Thymus (tissue), 11 donors: Measurements from ENCODE around the gene MELTF. TPM values are rescaled to one million over a fixed set of nuclear protein-coding genes. Genes with fewer than 3 reads are reported as not detected.

Experiments used
- DNase-seq, 9 donors: peaks; one replicate each; pipeline ENCODE4 v3.0.0-alpha.2; 2013; ENCODE audit warnings: low spot score in 9 of 9, low read depth in 6 of 9, missing footprints in 1 of 9
- H3K27ac ChIP-seq, 2 donors: one replicate each; pipeline ENCODE4 v1.5.1; 2013; ENCODE audit warnings: control low read depth in 1 of 2, low read depth in 1 of 2, low read length in 1 of 2, mild to moderate bottlenecking in 1 of 2, moderate library complexity in 1 of 2
- H3K27me3 ChIP-seq, 2 donors: one replicate each; pipeline ENCODE4 v1.5.1; 2013; ENCODE audit warnings: low read length in 1 of 2; ENCODE audit not compliant: control insufficient read depth in 2 of 2, insufficient read depth in 1 of 2
- H3K36me3 ChIP-seq, 2 donors: one replicate each; pipeline ENCODE4 v1.5.1; 2013; ENCODE audit warnings: low read length in 1 of 2, mild to moderate bottlenecking in 1 of 2, moderate library complexity in 1 of 2; ENCODE audit not compliant: control insufficient read depth in 2 of 2, insufficient read depth in 2 of 2
- H3K4me1 ChIP-seq, 2 donors: one replicate each; pipeline ENCODE4 v1.5.1; 2013; ENCODE audit warnings: low read length in 2 of 2; ENCODE audit not compliant: control insufficient read depth in 2 of 2, insufficient read depth in 2 of 2
- H3K4me3 ChIP-seq, 2 donors: one replicate each; pipeline ENCODE4 v1.5.1; 2013; ENCODE audit warnings: low read length in 2 of 2, control low read depth in 1 of 2, mild to moderate bottlenecking in 1 of 2
- H3K9me3 ChIP-seq, 2 donors: one replicate each; pipeline ENCODE4 v1.5.1; 2013; ENCODE audit warnings: low read length in 1 of 2, mild to moderate bottlenecking in 1 of 2; ENCODE audit not compliant: control insufficient read depth in 2 of 2, insufficient read depth in 1 of 2
- WGBS: extraction: QIAGEN DNeasy Blood & Tissue Kit; methylation state at CpG from one replicate; pipeline ENCODE4 v1.1.7; 2013; 5-methylcytosine and 5-hydroxymethylcytosine counted together
- polyA plus RNA-seq: library from polyadenylated mRNA; stranded (reverse); fragments of 200-250 nt; gene quantifications from one replicate; pipeline ENCODE4 v1.2.3, GENCODE V29; 2013
- total RNA-seq: library from RNA; stranded (reverse); fragments of 120-200 nt; gene quantifications from one replicate; pipeline ENCODE4 v1.2.4, GENCODE V29; 2013
- donor health status: healthy.

Gene MELTF
- total and polyA plus RNA-seq, 2 donors: 3.2 to 4.3 TPM

GRCh38 chr3:197027896-197028727 lies 1.5 kb downstream of the MELTF start:
- no peak overlapping the region for H3K27ac ChIP-seq
- H3K4me1 ChIP-seq: peaks cover 16 to 24% of the 10 kb centered on the region in 2 donors

GRCh38 chr3:197027151-197027895 lies 2.3 kb downstream of the MELTF start:
- Histone ChIP-seq H3K27ac (no peak overlapping the region), H3K27me3 (peaks cover 0 to 25% of the 10 kb centered on the region in 2 donors), H3K4me3 (no peak overlapping the region), H3K4me1 (peaks cover 21 to 32% of the 10 kb centered on the region in 2 donors), H3K36me3 (peaks cover 0 to 12% of the 10 kb centered on the region in 2 donors), H3K9me3 (no peaks in the 10 kb centered on the region)
- DNase-seq: no peak
- 96% methylated on average over 29 of the region's 29 CpGs for WGBS

More at GRCh38 chr3:197027896-197028727, 1.5 kb downstream of the MELTF start:
- no peaks in the 10 kb centered on the region for H3K9me3 ChIP-seq
- peak in 1 of 9 donors; percentile 23 for DNase-seq
- 90% methylated on average over 22 of the region's 22 CpGs for WGBS
- peaks cover 0 to 18% of the 10 kb centered on the region in 2 donors for H3K27me3 ChIP-seq
- no peak overlapping the region for H3K4me3 ChIP-seq
- H3K36me3 ChIP-seq: peaks cover 0 to 12% of the 10 kb centered on the region in 2 donors

- peaks cover 21 to 38% of the 10 kb centered on the region in 2 donors for H3K4me1 ChIP-seq
- H3K27ac ChIP-seq: no peak overlapping the region
- no peaks in the 10 kb centered on the region for H3K9me3 ChIP-seq
- H3K4me3 ChIP-seq: no peak overlapping the region
- 97% methylated on average over 9 of the region's 9 CpGs for WGBS
- no peak for DNase-seq
- H3K36me3 ChIP-seq: peaks cover 0 to 12% of the 10 kb centered on the region in 2 donors
- H3K27me3 ChIP-seq: peaks cover 0 to 25% of the 10 kb centered on the region in 2 donors
Observed at GRCh38 chr3:197026481-197026866, 3.1 kb downstream of the MELTF start.

- H3K4me3 ChIP-seq: no peak overlapping the region
- peaks cover 0 to 12% of the 10 kb centered on the region in 2 donors for H3K36me3 ChIP-seq
- no peak for DNase-seq
- 97% methylated on average over 21 of the region's 21 CpGs for WGBS
- no peaks in the 10 kb centered on the region for H3K9me3 ChIP-seq
- no peak overlapping the region for H3K27ac ChIP-seq
- H3K4me1 ChIP-seq: peaks cover 21 to 38% of the 10 kb centered on the region in 2 donors
- H3K27me3 ChIP-seq: peaks cover 0 to 25% of the 10 kb centered on the region in 2 donors
Observed at GRCh38 chr3:197025736-197026480, 3.7 kb downstream of the MELTF start.

- H3K9me3 ChIP-seq: no peaks in the 10 kb centered on the region
- no peak overlapping the region for H3K27ac ChIP-seq
- H3K4me3 ChIP-seq: no peak overlapping the region
- peaks cover 0 to 25% of the 10 kb centered on the region in 2 donors for H3K27me3 ChIP-seq
- 96% methylated on average over 28 of the region's 28 CpGs for WGBS
- no peak for DNase-seq
- peaks cover 0 to 12% of the 10 kb centered on the region in 2 donors for H3K36me3 ChIP-seq
- H3K4me1 ChIP-seq: peaks cover 21 to 38% of the 10 kb centered on the region in 2 donors
Observed at GRCh38 chr3:197024881-197025735, 4.5 kb downstream of the MELTF start.

GRCh38 chr3:197023998-197024651 lies 5.5 kb downstream of the MELTF start:
- Histone ChIP-seq H3K4me1 (peaks cover 16 to 33% of the 10 kb centered on the region in 2 donors), H3K27me3 (peaks cover 0 to 21% of the 10 kb centered on the region in 2 donors), H3K27ac (no peak overlapping the region), H3K4me3 (no peak overlapping the region), H3K9me3 (no peaks in the 10 kb centered on the region), H3K36me3 (peaks cover 0 to 12% of the 10 kb centered on the region in 2 donors)
- 87% methylated on average over 36 of the region's 36 CpGs for WGBS
- peak in 1 of 9 donors; percentile 28 for DNase-seq

- Histone ChIP-seq H3K9me3 (no peaks in the 10 kb centered on the region), H3K36me3 (peaks cover 0 to 12% of the 10 kb centered on the region in 2 donors), H3K27me3 (peaks cover 0 to 14% of the 10 kb centered on the region in 2 donors), H3K4me3 (no peak overlapping the region), H3K4me1 (peaks cover 11 to 27% of the 10 kb centered on the region in 2 donors), H3K27ac (no peak overlapping the region)
- WGBS: 49% methylated on average over 27 of the region's 27 CpGs
- peak in 2 of 9 donors; percentile 18 to 50 for DNase-seq
Observed at GRCh38 chr3:197023241-197023997, 6.2 kb downstream of the MELTF start.
